Measurements from ENCODE around the gene FAM107A. TPM values are rescaled to one million over a fixed set of nuclear protein-coding genes. Genes with fewer than 3 reads are reported as not detected.

FAM107A gene
- total RNA-seq, 1 donor from 2014 or later: 0.63 TPM

DNA sequence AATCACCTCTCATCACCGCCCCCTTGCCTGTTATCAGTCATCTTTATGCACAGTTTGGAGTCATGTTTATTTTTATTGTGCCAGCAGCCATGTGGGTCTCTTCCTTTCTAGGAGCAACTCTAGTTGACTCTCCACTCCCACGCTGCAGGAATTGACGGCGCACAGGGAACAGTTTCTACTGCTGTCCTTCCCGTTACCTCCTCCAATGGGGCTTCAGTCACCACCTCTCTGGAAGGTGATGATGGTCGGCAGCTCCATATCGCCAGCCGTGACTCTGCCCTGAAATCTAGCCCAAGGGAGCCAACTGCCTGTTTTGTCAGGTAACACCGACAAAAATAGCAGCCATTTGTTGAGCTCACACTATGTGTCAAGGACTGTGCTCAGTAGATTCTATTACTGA is 35.6 kb upstream of the FAM107A start:
- H3K36me3 ChIP-seq (ENCODE audit: control insufficient read depth, insufficient read depth, low read length): no peaks in the 10 kb centered on the region
- no peaks in the 10 kb centered on the region for H3K27me3 ChIP-seq (ENCODE audit: control insufficient read depth, insufficient read depth, low read length)
- no peak for DNase-seq (ENCODE audit: low read depth)
- TF ChIP-seq, protein P1, sequence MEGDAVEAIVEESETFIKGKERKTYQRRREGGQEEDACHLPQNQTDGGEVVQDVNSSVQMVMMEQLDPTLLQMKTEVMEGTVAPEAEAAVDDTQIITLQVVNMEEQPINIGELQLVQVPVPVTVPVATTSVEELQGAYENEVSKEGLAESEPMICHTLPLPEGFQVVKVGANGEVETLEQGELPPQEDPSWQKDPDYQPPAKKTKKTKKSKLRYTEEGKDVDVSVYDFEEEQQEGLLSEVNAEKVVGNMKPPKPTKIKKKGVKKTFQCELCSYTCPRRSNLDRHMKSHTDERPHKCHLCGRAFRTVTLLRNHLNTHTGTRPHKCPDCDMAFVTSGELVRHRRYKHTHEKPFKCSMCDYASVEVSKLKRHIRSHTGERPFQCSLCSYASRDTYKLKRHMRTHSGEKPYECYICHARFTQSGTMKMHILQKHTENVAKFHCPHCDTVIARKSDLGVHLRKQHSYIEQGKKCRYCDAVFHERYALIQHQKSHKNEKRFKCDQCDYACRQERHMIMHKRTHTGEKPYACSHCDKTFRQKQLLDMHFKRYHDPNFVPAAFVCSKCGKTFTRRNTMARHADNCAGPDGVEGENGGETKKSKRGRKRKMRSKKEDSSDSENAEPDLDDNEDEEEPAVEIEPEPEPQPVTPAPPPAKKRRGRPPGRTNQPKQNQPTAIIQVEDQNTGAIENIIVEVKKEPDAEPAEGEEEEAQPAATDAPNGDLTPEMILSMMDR (IDR thresholded peaks at IDR 0.05; ENCODE audit: insufficient read depth, low read length, poor library complexity, severe bottlenecking): no peak
- H3K4me3 ChIP-seq (ENCODE audit: low read depth, low read length): no peak overlapping the region

DNA sequence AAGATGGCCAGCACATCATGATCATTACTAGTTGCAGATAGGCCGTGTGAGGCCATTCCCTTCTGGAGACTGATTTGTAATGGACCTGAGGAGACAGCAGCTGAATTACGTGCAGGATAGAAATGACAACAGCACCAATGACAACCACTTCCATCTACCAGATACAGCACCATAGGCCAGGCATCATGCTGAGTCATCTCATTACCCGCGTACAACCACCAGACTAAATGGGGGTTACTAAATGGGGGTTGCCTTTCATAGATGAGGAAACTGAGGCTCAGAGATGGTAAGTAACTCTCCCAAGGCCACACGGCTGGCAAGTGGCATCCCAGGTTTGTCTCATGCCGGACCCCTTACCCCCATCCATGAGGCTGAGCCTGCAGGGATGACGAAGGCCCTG is 32.8 kb upstream of the FAM107A start:
- TF ChIP-seq, protein P1 (IDR thresholded peaks at IDR 0.05; ENCODE audit: insufficient read depth, low read length, poor library complexity, severe bottlenecking): no peak
- H3K27me3 ChIP-seq (ENCODE audit: control insufficient read depth, insufficient read depth, low read length): peaks cover 2% of the 10 kb centered on the region
- DNase-seq (ENCODE audit: low read depth): no peak
- no peak overlapping the region for H3K4me3 ChIP-seq (ENCODE audit: low read depth, low read length)
- no peaks in the 10 kb centered on the region for H3K36me3 ChIP-seq (ENCODE audit: control insufficient read depth, insufficient read depth, low read length)

DNA sequence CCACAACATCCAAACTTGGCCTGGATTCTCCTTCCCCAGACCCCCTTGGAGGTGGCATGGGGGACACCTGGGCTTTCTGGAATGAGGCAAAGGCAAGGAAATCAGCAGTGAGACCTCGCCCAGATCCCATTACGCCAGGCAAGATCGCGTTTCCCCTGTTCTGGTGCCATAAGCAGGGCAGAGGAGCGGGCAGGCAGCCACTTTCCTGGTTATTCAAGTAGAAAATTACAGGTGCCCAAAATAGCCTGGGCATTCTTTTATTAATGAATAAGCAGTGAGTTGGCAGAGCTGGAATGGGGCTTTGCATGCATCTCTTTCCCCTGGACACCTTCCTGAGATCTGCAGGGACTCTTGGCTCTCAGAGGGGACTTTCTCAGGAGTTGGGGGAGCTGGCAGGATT is 31.5 kb upstream of the FAM107A start:
- peak; percentile 77 for DNase-seq (ENCODE audit: low read depth)
- Histone ChIP-seq H3K27me3 (ENCODE audit: control insufficient read depth, insufficient read depth, low read length) (peaks cover 8% of the 10 kb centered on the region), H3K36me3 (ENCODE audit: control insufficient read depth, insufficient read depth, low read length) (no peaks in the 10 kb centered on the region), H3K4me3 (ENCODE audit: low read depth, low read length) (no peak overlapping the region)
- TF ChIP-seq, protein P1 (IDR thresholded peaks at IDR 0.05; ENCODE audit: insufficient read depth, low read length, poor library complexity, severe bottlenecking): no peak

DNA sequence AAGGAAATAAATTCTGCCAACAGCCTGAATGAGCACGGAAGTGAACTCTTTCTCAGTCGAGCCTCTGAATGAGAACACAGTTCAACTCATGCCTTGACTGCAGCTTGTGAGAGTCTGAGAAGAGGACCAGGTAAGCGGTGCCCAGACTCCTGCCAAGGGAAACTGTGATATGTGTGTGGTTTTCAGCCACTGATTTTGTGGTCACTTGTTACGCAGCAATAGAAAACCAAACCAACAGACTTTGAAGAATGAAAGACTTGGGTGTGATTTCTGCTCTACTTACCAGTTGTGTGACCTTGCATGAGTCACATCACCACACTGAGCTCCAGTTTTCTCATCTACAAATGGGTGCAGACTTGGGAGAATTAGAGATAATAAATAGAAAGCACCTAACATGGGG is 30.6 kb upstream of the FAM107A start:
- no peak overlapping the region for H3K4me3 ChIP-seq (ENCODE audit: low read depth, low read length)
- DNase-seq (ENCODE audit: low read depth): peak; percentile 79
- TF ChIP-seq, protein P1 (IDR thresholded peaks at IDR 0.05; ENCODE audit: insufficient read depth, low read length, poor library complexity, severe bottlenecking): no peak
- H3K27me3 ChIP-seq (ENCODE audit: control insufficient read depth, insufficient read depth, low read length): peaks cover 13% of the 10 kb centered on the region
- H3K36me3 ChIP-seq (ENCODE audit: control insufficient read depth, insufficient read depth, low read length): no peaks in the 10 kb centered on the region

DNA sequence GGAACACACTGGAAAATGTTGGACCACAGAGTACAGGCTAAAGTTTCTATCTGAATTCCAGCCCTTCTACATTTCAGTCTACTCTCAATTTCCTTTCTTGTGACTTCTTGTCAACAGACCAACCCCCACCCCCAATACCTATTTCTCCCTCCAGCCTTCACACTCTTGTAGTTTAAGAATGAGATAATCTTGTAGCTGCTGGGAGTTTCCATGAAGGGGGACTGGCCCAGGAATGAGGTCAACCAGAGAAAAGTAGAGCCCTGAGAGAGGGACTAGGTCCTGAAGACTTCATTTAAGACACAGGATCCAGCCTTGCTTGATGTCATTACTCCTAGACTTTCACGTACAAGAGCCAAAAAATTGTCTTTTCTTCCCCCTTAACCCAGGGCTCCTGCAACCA is 29.5 kb upstream of the FAM107A start:
- no peaks in the 10 kb centered on the region for H3K36me3 ChIP-seq (ENCODE audit: control insufficient read depth, insufficient read depth, low read length)
- DNase-seq (ENCODE audit: low read depth): no peak
- TF ChIP-seq, protein P1 (IDR thresholded peaks at IDR 0.05; ENCODE audit: insufficient read depth, low read length, poor library complexity, severe bottlenecking): no peak
- H3K4me3 ChIP-seq (ENCODE audit: low read depth, low read length): no peak overlapping the region
- H3K27me3 ChIP-seq (ENCODE audit: control insufficient read depth, insufficient read depth, low read length): peaks cover 13% of the 10 kb centered on the region

DNA sequence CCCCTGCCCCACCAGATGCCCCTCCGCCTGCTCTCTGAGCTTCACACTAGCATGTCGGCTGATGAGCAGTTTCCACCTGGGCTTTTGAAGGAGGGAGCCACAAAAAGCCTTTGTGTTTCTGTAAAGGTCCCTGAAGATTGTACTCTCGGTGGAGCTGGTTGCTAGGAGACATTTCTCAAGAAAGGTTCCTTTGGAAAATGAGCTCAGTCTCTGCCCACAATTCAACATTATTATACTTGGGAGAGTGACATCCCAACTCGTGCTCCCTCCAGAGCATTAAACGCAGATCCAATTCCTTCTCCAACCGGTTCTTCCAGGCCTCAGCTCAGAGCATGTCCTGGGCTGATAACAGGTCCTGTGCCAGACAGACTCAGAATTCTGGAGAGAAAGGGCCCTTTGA is 26.8 kb upstream of the FAM107A start:
- no peak for DNase-seq (ENCODE audit: low read depth)
- peaks cover 15% of the 10 kb centered on the region for H3K27me3 ChIP-seq (ENCODE audit: control insufficient read depth, insufficient read depth, low read length)
- TF ChIP-seq, protein P1 (IDR thresholded peaks at IDR 0.05; ENCODE audit: insufficient read depth, low read length, poor library complexity, severe bottlenecking): no peak
- no peak overlapping the region for H3K4me3 ChIP-seq (ENCODE audit: low read depth, low read length)
- H3K36me3 ChIP-seq (ENCODE audit: control insufficient read depth, insufficient read depth, low read length): no peaks in the 10 kb centered on the region
